ENCODE data around the gene RXRA.

- TF ChIP-seq, protein P1, sequence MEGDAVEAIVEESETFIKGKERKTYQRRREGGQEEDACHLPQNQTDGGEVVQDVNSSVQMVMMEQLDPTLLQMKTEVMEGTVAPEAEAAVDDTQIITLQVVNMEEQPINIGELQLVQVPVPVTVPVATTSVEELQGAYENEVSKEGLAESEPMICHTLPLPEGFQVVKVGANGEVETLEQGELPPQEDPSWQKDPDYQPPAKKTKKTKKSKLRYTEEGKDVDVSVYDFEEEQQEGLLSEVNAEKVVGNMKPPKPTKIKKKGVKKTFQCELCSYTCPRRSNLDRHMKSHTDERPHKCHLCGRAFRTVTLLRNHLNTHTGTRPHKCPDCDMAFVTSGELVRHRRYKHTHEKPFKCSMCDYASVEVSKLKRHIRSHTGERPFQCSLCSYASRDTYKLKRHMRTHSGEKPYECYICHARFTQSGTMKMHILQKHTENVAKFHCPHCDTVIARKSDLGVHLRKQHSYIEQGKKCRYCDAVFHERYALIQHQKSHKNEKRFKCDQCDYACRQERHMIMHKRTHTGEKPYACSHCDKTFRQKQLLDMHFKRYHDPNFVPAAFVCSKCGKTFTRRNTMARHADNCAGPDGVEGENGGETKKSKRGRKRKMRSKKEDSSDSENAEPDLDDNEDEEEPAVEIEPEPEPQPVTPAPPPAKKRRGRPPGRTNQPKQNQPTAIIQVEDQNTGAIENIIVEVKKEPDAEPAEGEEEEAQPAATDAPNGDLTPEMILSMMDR (IDR thresholded peaks at IDR 0.05) = no peak
- no peak for TF ChIP-seq POLR2A (IDR thresholded peaks at IDR 0.05)
- no peak for TF ChIP-seq POLR2AphosphoS5 (IDR thresholded peaks at IDR 0.05)
Observed at GRCh38 chr9:134355158-134355557, 28.9 kb downstream of the RXRA start.
